A673 (cell line): ENCODE data around the gene DDR2. TPM values are rescaled to one million over a fixed set of nuclear protein-coding genes. Genes with fewer than 3 reads are reported as not detected.

Experiments
- BruUV-seq: library from RNA; stranded (reverse); fragments of 400-500 nt; replicated peaks from 2 replicates; lab custom pipeline; 2021; lab: Mats Ljungman, UMichigan
- CTCF ChIA-PET: fragments of 300-600 bp; sonication (Branson Sonifier 250); formaldehyde crosslinking; loops from one replicate; lab custom pipeline; 2022; ENCODE audit warnings: antibody characterized with exemption; lab: Charles Lee
- POLR2A ChIA-PET: fragments of 300-600 bp; sonication (Branson Sonifier 250); formaldehyde crosslinking; loops from one replicate; lab custom pipeline; 2022; ENCODE audit warnings: antibody characterized with exemption; ENCODE audit not compliant: low non-redundant PET; lab: Charles Lee
- DNase-seq: peaks from one replicate; pipeline ENCODE4 v3.0.0-alpha.2; 2015; ENCODE audit warnings: low spot score
- H3K27ac ChIP-seq: fragments of 200-600 bp; sonication (generic); 2 replicates; pipeline ENCODE4 v1.5.1; 2016; ENCODE audit warnings: mixed run types, low read depth, mild to moderate bottlenecking, mixed read lengths, antibody characterized with exemption, low read length; ENCODE audit not compliant: poor library complexity, severe bottlenecking
- H3K27me3 ChIP-seq: fragments of 200-600 bp; sonication (generic); replicated peaks from 2 replicates; pipeline ENCODE4 v1.6.1; 2017; ENCODE audit warnings: mixed run types, low read depth, mild to moderate bottlenecking, mixed read lengths, antibody characterized with exemption, low read length; ENCODE audit not compliant: insufficient read depth, poor library complexity
- H3K36me3 ChIP-seq: fragments of 200-600 bp; sonication (generic); 2 replicates; pipeline ENCODE4 v1.6.1; 2016; ENCODE audit warnings: mixed run types, mild to moderate bottlenecking, mixed read lengths, antibody characterized with exemption, low read length; ENCODE audit not compliant: insufficient read depth, poor library complexity, severe bottlenecking
- H3K4me1 ChIP-seq: fragments of 200-600 bp; sonication (generic); 2 replicates; pipeline ENCODE4 v1.6.1; 2017; ENCODE audit warnings: mixed run types, mild to moderate bottlenecking, mixed read lengths, antibody characterized with exemption, low read length; ENCODE audit not compliant: insufficient read depth, poor library complexity, severe bottlenecking
- H3K4me3 ChIP-seq: fragments of 200-600 bp; sonication (generic); 2 replicates; pipeline ENCODE4 v1.5.1; 2016; ENCODE audit warnings: low read depth, mixed run types, mild to moderate bottlenecking, mixed read lengths, low read length; ENCODE audit not compliant: poor library complexity, severe bottlenecking
- H3K9me3 ChIP-seq: fragments of 200-600 bp; sonication (generic); 2 replicates; pipeline ENCODE4 v1.6.1; 2016; ENCODE audit warnings: mixed run types, low read depth, mild to moderate bottlenecking, mixed read lengths, antibody characterized with exemption, low read length; ENCODE audit not compliant: poor library complexity, severe bottlenecking
- CTCF ChIP-seq: fragments of 300-800, 200-600 bp; sonication (generic); conservative IDR thresholded peaks from 2 replicates; pipeline ENCODE4 v1.5.1; 2017; ENCODE audit warnings: low read depth, mild to moderate bottlenecking, antibody characterized with exemption, low read length, moderate library complexity, mixed read lengths
- EZH2 ChIP-seq: fragments of 200-600 bp; sonication (generic); IDR thresholded peaks from 2 replicates; pipeline ENCODE4 v1.6.1; 2017; ENCODE audit warnings: borderline replicate concordance, low read depth, mild to moderate bottlenecking, mixed read lengths, antibody characterized with exemption, low read length; ENCODE audit not compliant: poor library complexity, severe bottlenecking
- intact Hi-C: fragments of 100-400 bp; cut with micrococcal nuclease; formaldehyde crosslinking; loops from one replicate; pipeline ENCODE4 v1.10.0; 2022; ENCODE audit not compliant: unreplicated experiment
- total RNA-seq: library from RNA; stranded (reverse); gene quantifications from 2 replicates; pipeline ENCODE4 v1.2.3, GENCODE V29; 2021

DDR2 gene
- total RNA-seq, 1 experiment from 2014 or later = 121 TPM

- ChIA-PET POLR2A (no interaction called here), CTCF (no interaction called here)
These were observed 44.5 kb upstream of the DDR2 start for GRCh38 chr1:162587761-162588260.

GRCh38 chr1:162590101-162590500, 42.2 kb upstream of the DDR2 start:
- no peak for DNase-seq
- no TSS peak for BruUV-seq
- no peaks in the 10 kb centered on the region for H3K4me1 ChIP-seq
- TF ChIP-seq EZH2 (no peak), CTCF (no peak)
- ChIA-PET POLR2A (no interaction called here), CTCF (interaction anchor here (0.7 kb wide), 1 partner anchor 210 kb away, joined by 3 read pairs; no protein-coding TSS in a partner anchor)
- no peak overlapping the region for H3K27ac ChIP-seq
- no peaks in the 10 kb centered on the region for H3K27me3 ChIP-seq
- no peak overlapping the region for H3K4me3 ChIP-seq
- peaks cover 88% of the 10 kb centered on the region for H3K36me3 ChIP-seq
- intact Hi-C loops = no loop called here
- H3K9me3 ChIP-seq = no peaks in the 10 kb centered on the region

More at GRCh38 chr1:162587761-162588260, 44.5 kb upstream of the DDR2 start:
- Histone ChIP-seq H3K27me3 (no peaks in the 10 kb centered on the region), H3K4me1 (no peaks in the 10 kb centered on the region), H3K27ac (no peak overlapping the region), H3K36me3 (peaks cover 87% of the 10 kb centered on the region), H3K4me3 (no peak overlapping the region), H3K9me3 (no peaks in the 10 kb centered on the region)
- BruUV-seq = no TSS peak
- no peak for DNase-seq
- TF ChIP-seq CTCF (no peak), EZH2 (no peak)
- intact Hi-C loops = no loop called here

GRCh38 chr1:162590686-162591085, 41.6 kb upstream of the DDR2 start:
- peaks cover 89% of the 10 kb centered on the region for H3K36me3 ChIP-seq
- ChIA-PET CTCF (interaction anchor here (0.7 kb wide), 1 partner anchor 209 kb away, joined by 3 read pairs; no protein-coding TSS in a partner anchor), POLR2A (no interaction called here)
- intact Hi-C loops = no loop called here
- H3K4me1 ChIP-seq = no peaks in the 10 kb centered on the region
- no peak overlapping the region for H3K27ac ChIP-seq
- H3K4me3 ChIP-seq = no peak overlapping the region
- TF ChIP-seq CTCF (no peak), EZH2 (no peak)
- no peak for DNase-seq
- H3K27me3 ChIP-seq = no peaks in the 10 kb centered on the region
- H3K9me3 ChIP-seq = no peaks in the 10 kb centered on the region
- no TSS peak for BruUV-seq
